ENCODE results near the gene FCN2. TPM values are rescaled to one million over a fixed set of nuclear protein-coding genes. Genes with fewer than 3 reads are reported as not detected.

FCN2 gene
- total and polyA plus RNA-seq, 2 of the 4 experiments (the other 2 are of a cell fraction), result not detected

DNA sequence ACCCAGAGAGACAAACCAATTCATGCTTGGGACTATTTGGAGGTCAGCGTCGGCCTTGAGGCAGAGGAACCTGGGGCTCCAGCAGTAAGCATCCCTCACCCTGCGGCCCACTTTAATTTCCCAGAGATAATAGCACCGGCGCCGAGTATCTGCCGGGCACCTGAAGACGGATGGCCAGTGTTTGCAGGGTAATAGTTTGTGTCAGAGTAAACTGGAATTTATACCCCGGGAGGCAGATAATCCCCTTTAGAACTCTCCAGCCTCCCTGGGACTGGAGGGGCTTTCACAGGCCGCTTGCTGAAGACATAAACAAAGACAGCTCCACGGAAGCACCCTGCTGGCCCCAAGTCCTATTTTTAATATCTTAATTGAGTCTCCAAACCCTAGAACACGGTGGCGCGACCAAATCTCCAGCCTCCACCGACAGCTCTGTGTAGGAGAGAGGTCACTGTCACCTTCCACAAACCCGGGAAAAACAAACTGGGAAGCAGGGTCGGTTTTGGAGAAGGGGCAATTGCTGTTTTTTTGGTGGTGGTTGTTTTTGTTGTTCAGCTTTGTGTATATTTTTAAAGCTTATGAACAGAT, 54.5 kb downstream of the FCN2 start:
- no peak overlapping the region for H2AK5ac ChIP-seq (ENCODE audit: low read depth, low read length)
- no peak overlapping the region for H4K5ac ChIP-seq (ENCODE audit: low read depth, low read length)
- H3K36me3 ChIP-seq (ENCODE audit: control insufficient read depth, insufficient read depth, low read length), result no peaks in the 10 kb centered on the region
- H2BK15ac ChIP-seq (ENCODE audit: low read depth, low read length), result no peak overlapping the region
- no peak overlapping the region for H2BK5ac ChIP-seq (ENCODE audit: low read depth, low read length, poor library complexity, severe bottlenecking)
- in situ Hi-C loops (cut with MboI; ENCODE audit: low sequenced_read_pairs), result no loop called here
- no peak overlapping the region for H3K14ac ChIP-seq (replicated peaks; ENCODE audit: low read depth, low read length)
- TF ChIP-seq RAD21 (IDR thresholded peaks at IDR 0.05; ENCODE audit: low read length) (no peak), FOS (IDR thresholded peaks at IDR 0.05; ENCODE audit: low read depth, low read length) (no peak), POLR2A (IDR thresholded peaks at IDR 0.05; ENCODE audit: low read depth, low read length) (no peak), RFX5 (IDR thresholded peaks at IDR 0.05; ENCODE audit: low read depth, low read length) (no peak), MAFK (IDR thresholded peaks at IDR 0.05; ENCODE audit: low read depth, low read length) (no peak), CEBPB (IDR thresholded peaks at IDR 0.05; ENCODE audit: low read depth, low read length) (no peak), NFE2L2 (IDR thresholded peaks at IDR 0.05; ENCODE audit: low read depth, low read length) (no peak)
- TF ChIP-seq, protein P1, sequence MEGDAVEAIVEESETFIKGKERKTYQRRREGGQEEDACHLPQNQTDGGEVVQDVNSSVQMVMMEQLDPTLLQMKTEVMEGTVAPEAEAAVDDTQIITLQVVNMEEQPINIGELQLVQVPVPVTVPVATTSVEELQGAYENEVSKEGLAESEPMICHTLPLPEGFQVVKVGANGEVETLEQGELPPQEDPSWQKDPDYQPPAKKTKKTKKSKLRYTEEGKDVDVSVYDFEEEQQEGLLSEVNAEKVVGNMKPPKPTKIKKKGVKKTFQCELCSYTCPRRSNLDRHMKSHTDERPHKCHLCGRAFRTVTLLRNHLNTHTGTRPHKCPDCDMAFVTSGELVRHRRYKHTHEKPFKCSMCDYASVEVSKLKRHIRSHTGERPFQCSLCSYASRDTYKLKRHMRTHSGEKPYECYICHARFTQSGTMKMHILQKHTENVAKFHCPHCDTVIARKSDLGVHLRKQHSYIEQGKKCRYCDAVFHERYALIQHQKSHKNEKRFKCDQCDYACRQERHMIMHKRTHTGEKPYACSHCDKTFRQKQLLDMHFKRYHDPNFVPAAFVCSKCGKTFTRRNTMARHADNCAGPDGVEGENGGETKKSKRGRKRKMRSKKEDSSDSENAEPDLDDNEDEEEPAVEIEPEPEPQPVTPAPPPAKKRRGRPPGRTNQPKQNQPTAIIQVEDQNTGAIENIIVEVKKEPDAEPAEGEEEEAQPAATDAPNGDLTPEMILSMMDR (conservative IDR thresholded peaks at IDR 0.05; ENCODE audit: low read depth, low read length), result no peak
- TF ChIP-seq, protein P2, sequence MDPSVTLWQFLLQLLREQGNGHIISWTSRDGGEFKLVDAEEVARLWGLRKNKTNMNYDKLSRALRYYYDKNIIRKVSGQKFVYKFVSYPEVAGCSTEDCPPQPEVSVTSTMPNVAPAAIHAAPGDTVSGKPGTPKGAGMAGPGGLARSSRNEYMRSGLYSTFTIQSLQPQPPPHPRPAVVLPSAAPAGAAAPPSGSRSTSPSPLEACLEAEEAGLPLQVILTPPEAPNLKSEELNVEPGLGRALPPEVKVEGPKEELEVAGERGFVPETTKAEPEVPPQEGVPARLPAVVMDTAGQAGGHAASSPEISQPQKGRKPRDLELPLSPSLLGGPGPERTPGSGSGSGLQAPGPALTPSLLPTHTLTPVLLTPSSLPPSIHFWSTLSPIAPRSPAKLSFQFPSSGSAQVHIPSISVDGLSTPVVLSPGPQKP (IDR thresholded peaks at IDR 0.05; ENCODE audit: borderline replicate concordance, low read depth, low read length), result no peak
- ATAC-seq (ENCODE audit: low read depth) (no peak), DNase-seq (no peak)
- no peaks in the 10 kb centered on the region for H4K20me1 ChIP-seq (ENCODE audit: insufficient read depth, low read length)
- dilution Hi-C loops (cut with HindIII; ENCODE audit: low sequenced_read_pairs, unreplicated experiment), result no loop called here
- no peak overlapping the region for H3K9ac ChIP-seq (ENCODE audit: low read depth, low read length)
- no peak overlapping the region for H3K23ac ChIP-seq (ENCODE audit: low read depth, low read length)
- intact Hi-C loops (cut with micrococcal nuclease), result no loop called here
- POLR2A ChIA-PET (ENCODE audit: unreplicated experiment), result no interaction called here
- H4K91ac ChIP-seq (ENCODE audit: insufficient read depth, low read depth, low read length), result no peak overlapping the region
- H3K4ac ChIP-seq (ENCODE audit: low read depth, low read length), result no peak overlapping the region
- CTCF ChIA-PET, result no interaction called here
- no peak overlapping the region for H3K4me3 ChIP-seq (ENCODE audit: insufficient read depth, low read depth, low read length)
- BruUV-seq (replicated peaks), result no TSS peak
- no peak overlapping the region for H2AK9ac ChIP-seq (replicated peaks; ENCODE audit: low read depth, low read length, poor library complexity)
- no peak overlapping the region for H3K56ac ChIP-seq (ENCODE audit: extremely low read depth, insufficient read depth, low read length)
- H3K9me3 ChIP-seq (ENCODE audit: control insufficient read depth, insufficient read depth, low read length), result no peaks in the 10 kb centered on the region
- H3K9me1 ChIP-seq (ENCODE audit: insufficient read depth, low read length), result no peaks in the 10 kb centered on the region
- H3K27ac ChIP-seq (ENCODE audit: insufficient read depth, low read length), result no peak overlapping the region
- no CpG with 5 or more reads among the region's 17 CpGs for WGBS, 2 experiments (ENCODE audit: extremely low coverage in 2 of 2, insufficient read length in 1 of 2)
- no peak overlapping the region for H2BK20ac ChIP-seq (ENCODE audit: low read depth, low read length)
- no peak overlapping the region for H4K8ac ChIP-seq (ENCODE audit: low read depth in 2 of 2, low read length in 2 of 2)
- H2AFZ ChIP-seq (replicated peaks; ENCODE audit: low read length, poor library complexity), result peak overlapping the region; percentile 11
- no peak overlapping the region for H2BK120ac ChIP-seq (ENCODE audit: low read depth, low read length)
- H3K27me3 ChIP-seq (ENCODE audit: control insufficient read depth, insufficient read depth, low read length), result peaks cover 58% of the 10 kb centered on the region
- H3K18ac ChIP-seq (ENCODE audit: low read depth, low read length), result no peak overlapping the region
- no peaks in the 10 kb centered on the region for H3K4me1 ChIP-seq (ENCODE audit: control insufficient read depth, insufficient read depth, low read length)
- H3K79me1 ChIP-seq (ENCODE audit: low read depth in 1 of 2, low read length in 2 of 2), result no peaks in the 10 kb centered on the region
- no peak overlapping the region for H3K4me2 ChIP-seq (ENCODE audit: low read depth, low read length)

Measured in IMR-90 (cell line).